ENCODE data around the gene RPS28.
"Not testable (repeated sequence)": the region's sequence is repeated elsewhere in the genome, so short reads cannot be mapped to it uniquely, and the experiment has no call there.

DNA sequence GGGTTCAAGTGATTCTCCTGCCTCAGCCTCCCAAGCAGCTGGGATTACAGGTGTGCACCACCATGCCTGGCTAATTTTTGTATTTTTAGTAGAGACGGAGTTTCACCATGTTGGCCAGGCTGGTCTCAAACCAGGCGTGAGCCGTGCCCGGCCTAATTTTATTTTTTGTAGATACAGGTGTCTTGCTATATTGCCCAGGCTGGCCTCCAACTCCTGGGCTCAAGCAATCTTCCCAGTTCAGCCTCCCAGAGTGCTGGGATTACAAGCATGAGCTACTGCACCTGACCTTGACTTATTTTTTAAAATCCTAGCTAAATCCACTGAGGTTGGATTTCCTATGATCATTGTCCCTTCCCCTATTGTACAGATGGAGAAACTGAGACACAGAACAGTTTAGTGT lies 20.2 kb downstream of the RPS28 start:
- not testable (repeated sequence) for TF ChIP-seq RARB (CRISPR knock-in tag; IDR thresholded peaks at IDR 0.05); CHD2 (IDR thresholded peaks at IDR 0.05; ENCODE audit: low read length, partially characterized antibody); MYC (IDR thresholded peaks at IDR 0.05; ENCODE audit: borderline replicate concordance, low read length); RFX5 (IDR thresholded peaks at IDR 0.05); KDM1A (IDR thresholded peaks at IDR 0.05; ENCODE audit: low read depth); EP300 (IDR thresholded peaks at IDR 0.05)
- TF ChIP-seq, protein P1, sequence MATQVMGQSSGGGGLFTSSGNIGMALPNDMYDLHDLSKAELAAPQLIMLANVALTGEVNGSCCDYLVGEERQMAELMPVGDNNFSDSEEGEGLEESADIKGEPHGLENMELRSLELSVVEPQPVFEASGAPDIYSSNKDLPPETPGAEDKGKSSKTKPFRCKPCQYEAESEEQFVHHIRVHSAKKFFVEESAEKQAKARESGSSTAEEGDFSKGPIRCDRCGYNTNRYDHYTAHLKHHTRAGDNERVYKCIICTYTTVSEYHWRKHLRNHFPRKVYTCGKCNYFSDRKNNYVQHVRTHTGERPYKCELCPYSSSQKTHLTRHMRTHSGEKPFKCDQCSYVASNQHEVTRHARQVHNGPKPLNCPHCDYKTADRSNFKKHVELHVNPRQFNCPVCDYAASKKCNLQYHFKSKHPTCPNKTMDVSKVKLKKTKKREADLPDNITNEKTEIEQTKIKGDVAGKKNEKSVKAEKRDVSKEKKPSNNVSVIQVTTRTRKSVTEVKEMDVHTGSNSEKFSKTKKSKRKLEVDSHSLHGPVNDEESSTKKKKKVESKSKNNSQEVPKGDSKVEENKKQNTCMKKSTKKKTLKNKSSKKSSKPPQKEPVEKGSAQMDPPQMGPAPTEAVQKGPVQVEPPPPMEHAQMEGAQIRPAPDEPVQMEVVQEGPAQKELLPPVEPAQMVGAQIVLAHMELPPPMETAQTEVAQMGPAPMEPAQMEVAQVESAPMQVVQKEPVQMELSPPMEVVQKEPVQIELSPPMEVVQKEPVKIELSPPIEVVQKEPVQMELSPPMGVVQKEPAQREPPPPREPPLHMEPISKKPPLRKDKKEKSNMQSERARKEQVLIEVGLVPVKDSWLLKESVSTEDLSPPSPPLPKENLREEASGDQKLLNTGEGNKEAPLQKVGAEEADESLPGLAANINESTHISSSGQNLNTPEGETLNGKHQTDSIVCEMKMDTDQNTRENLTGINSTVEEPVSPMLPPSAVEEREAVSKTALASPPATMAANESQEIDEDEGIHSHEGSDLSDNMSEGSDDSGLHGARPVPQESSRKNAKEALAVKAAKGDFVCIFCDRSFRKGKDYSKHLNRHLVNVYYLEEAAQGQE (IDR thresholded peaks at IDR 0.05): not testable (repeated sequence)
- TF ChIP-seq, protein P2, sequence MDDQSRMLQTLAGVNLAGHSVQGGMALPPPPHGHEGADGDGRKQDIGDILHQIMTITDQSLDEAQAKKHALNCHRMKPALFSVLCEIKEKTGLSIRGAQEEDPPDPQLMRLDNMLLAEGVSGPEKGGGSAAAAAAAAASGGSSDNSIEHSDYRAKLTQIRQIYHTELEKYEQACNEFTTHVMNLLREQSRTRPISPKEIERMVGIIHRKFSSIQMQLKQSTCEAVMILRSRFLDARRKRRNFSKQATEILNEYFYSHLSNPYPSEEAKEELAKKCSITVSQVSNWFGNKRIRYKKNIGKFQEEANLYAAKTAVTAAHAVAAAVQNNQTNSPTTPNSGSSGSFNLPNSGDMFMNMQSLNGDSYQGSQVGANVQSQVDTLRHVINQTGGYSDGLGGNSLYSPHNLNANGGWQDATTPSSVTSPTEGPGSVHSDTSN (IDR thresholded peaks at IDR 0.05): not testable (repeated sequence)
- TF ChIP-seq, protein P3, sequence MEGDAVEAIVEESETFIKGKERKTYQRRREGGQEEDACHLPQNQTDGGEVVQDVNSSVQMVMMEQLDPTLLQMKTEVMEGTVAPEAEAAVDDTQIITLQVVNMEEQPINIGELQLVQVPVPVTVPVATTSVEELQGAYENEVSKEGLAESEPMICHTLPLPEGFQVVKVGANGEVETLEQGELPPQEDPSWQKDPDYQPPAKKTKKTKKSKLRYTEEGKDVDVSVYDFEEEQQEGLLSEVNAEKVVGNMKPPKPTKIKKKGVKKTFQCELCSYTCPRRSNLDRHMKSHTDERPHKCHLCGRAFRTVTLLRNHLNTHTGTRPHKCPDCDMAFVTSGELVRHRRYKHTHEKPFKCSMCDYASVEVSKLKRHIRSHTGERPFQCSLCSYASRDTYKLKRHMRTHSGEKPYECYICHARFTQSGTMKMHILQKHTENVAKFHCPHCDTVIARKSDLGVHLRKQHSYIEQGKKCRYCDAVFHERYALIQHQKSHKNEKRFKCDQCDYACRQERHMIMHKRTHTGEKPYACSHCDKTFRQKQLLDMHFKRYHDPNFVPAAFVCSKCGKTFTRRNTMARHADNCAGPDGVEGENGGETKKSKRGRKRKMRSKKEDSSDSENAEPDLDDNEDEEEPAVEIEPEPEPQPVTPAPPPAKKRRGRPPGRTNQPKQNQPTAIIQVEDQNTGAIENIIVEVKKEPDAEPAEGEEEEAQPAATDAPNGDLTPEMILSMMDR (IDR thresholded peaks at IDR 0.05): not testable (repeated sequence)

Measured in A549 (cell line).